ENCODE measurements around the gene ZNF415. TPM values are rescaled to one million over a fixed set of nuclear protein-coding genes. Genes with fewer than 3 reads are reported as not detected.
A peak's percentile ranks its signal among the peaks of the same experiment; 100 is the strongest.

Gene ZNF415
- total RNA-seq, 1 donor from 2014 or later = 7.3 TPM

DNA sequence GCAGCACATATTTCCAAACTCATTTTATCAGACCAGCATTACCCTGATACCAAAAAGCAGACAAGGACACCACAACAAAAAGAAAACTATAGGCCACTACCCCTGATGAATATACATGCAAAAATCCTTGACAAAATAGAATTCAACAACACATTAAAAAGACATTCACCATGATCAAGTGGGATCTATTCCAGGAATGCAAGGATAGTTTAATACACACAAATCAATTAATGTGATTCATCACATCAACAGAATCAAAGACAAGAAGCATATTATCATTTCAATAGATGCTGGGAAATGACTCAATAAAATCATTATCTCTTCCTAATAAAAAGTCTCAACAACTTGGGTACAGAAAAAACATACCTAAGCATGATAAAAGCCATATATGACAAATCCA, 14.9 kb upstream of the ZNF415 start:
- no peak overlapping the region for H3K27ac Mint-ChIP-seq (ENCODE audit: unreplicated experiment)
- no peaks in the 10 kb centered on the region for H3K27me3 Mint-ChIP-seq (ENCODE audit: low read depth)
- H3K36me3 Mint-ChIP-seq (ENCODE audit: low read depth) = peaks cover 74% of the 10 kb centered on the region
- peaks cover 61% of the 10 kb centered on the region for H3K9me3 Mint-ChIP-seq (ENCODE audit: low read depth)
- DNase-seq (ENCODE audit: low spot score) = no peak
- TF ChIP-seq, protein P1, sequence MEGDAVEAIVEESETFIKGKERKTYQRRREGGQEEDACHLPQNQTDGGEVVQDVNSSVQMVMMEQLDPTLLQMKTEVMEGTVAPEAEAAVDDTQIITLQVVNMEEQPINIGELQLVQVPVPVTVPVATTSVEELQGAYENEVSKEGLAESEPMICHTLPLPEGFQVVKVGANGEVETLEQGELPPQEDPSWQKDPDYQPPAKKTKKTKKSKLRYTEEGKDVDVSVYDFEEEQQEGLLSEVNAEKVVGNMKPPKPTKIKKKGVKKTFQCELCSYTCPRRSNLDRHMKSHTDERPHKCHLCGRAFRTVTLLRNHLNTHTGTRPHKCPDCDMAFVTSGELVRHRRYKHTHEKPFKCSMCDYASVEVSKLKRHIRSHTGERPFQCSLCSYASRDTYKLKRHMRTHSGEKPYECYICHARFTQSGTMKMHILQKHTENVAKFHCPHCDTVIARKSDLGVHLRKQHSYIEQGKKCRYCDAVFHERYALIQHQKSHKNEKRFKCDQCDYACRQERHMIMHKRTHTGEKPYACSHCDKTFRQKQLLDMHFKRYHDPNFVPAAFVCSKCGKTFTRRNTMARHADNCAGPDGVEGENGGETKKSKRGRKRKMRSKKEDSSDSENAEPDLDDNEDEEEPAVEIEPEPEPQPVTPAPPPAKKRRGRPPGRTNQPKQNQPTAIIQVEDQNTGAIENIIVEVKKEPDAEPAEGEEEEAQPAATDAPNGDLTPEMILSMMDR (IDR thresholded peaks at IDR 0.05) = no peak
- no peaks in the 10 kb centered on the region for H3K4me1 Mint-ChIP-seq (ENCODE audit: low read depth)
- no peak overlapping the region for H3K4me3 Mint-ChIP-seq (ENCODE audit: unreplicated experiment)

DNA sequence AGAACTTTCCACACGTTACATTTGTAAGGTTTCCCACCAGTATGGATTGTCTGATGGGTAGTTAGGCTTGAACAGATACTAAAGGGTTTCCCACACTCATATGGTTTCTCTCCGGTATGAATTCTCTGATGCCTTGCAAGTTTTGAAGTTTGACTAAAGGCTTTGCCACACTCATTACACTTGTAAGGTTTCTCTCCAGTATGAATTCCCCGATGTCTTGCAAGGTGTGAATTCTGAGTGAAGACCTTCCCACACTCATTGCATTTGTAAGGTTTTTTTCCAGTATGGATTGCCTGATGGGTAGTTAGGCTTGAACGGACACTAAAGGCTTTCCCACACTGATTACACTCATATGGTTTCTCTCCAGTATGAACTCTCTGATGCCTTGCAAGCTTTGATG, 7.6 kb upstream of the ZNF415 start:
- Mint-ChIP-seq H3K36me3 (ENCODE audit: low read depth) (peaks cover 57% of the 10 kb centered on the region), H3K27me3 (ENCODE audit: low read depth) (no peaks in the 10 kb centered on the region), H3K4me1 (ENCODE audit: low read depth) (no peaks in the 10 kb centered on the region), H3K9me3 (ENCODE audit: low read depth) (peaks cover 68% of the 10 kb centered on the region), H3K27ac (ENCODE audit: unreplicated experiment) (no peak overlapping the region), H3K4me3 (ENCODE audit: unreplicated experiment) (no peak overlapping the region)
- DNase-seq (ENCODE audit: low spot score) = no peak
- TF ChIP-seq, protein P1 (IDR thresholded peaks at IDR 0.05) = no peak

DNA sequence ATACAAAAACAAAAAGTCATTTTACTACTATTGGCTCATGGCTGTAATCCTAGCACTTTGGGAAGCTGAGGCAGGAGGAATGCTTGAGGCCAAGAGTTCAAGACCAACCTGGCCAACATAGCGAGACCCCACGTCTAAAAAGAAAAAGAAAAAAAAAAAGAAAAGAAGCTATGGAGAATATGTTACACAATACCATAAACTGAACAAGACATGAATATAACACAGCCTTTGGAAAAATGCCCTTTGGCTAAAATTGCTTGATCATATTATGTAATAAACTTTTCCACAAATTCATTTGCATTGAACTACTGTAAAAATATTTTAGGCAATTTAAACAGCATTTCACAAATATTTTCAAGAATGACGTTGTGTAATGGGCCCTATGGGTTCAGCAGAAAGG, 3.7 kb upstream of the ZNF415 start:
- H3K4me3 Mint-ChIP-seq (ENCODE audit: unreplicated experiment) = no peak overlapping the region
- peaks cover 16% of the 10 kb centered on the region for H3K4me1 Mint-ChIP-seq (ENCODE audit: low read depth)
- peaks cover 26% of the 10 kb centered on the region for H3K36me3 Mint-ChIP-seq (ENCODE audit: low read depth)
- H3K9me3 Mint-ChIP-seq (ENCODE audit: low read depth) = peaks cover 44% of the 10 kb centered on the region
- DNase-seq (ENCODE audit: low spot score) = no peak
- TF ChIP-seq, protein P1 (IDR thresholded peaks at IDR 0.05) = no peak
- H3K27me3 Mint-ChIP-seq (ENCODE audit: low read depth) = no peaks in the 10 kb centered on the region
- H3K27ac Mint-ChIP-seq (ENCODE audit: unreplicated experiment) = no peak overlapping the region

DNA sequence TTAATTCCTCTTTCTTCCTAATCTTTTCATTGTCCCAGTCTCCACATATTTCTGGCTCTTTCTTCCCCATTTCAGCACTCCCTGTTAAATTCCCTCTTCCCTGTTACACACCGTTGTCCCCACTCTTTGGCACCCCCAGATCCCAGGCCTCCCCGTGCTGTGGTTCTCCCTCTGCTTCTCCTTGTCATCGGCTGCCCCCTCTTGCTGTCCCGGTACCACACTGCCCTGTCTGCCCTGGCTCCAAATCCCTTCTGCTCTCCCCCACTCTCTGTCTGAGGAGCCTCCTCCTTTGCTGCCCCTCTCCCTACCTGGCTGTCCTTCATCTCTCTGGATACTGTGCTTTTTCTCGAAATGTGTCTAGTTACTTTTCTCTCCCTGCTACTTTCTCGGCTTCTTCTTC, 983 bp downstream of the ZNF415 start:
- H3K9me3 Mint-ChIP-seq (ENCODE audit: low read depth) = peaks cover 15% of the 10 kb centered on the region
- H3K4me3 Mint-ChIP-seq (ENCODE audit: unreplicated experiment) = peak overlapping the region; percentile 80
- peaks cover 22% of the 10 kb centered on the region for H3K4me1 Mint-ChIP-seq (ENCODE audit: low read depth)
- DNase-seq (ENCODE audit: low spot score) = no peak
- peaks cover 6% of the 10 kb centered on the region for H3K36me3 Mint-ChIP-seq (ENCODE audit: low read depth)
- TF ChIP-seq, protein P1 (IDR thresholded peaks at IDR 0.05) = no peak
- peak overlapping the region; percentile 13 for H3K27ac Mint-ChIP-seq (ENCODE audit: unreplicated experiment)
- no peaks in the 10 kb centered on the region for H3K27me3 Mint-ChIP-seq (ENCODE audit: low read depth)

DNA sequence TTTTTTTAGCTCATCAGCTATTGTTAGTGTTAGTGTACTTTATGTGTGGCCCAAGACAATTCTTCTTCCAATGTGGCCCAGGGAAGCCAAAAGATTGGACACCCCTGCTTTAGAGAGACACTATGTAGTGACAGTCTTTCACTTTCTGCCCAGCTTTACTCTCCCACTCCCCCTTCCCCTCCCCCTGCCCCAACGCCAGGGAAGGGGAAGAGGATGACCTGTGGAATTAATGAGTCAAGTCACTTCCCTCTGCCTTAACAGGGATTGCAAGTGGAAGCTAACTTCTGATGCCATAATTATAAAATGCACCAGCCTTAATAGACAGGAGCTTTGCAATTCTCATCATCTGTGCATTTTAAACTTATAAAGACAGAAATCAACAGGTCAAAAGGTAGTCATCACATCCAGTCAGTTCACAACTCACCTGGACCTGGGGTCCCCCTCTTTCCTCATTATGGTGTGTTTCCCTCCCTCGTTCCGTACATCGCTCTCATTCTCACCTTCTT, 1.6 kb downstream of the ZNF415 start:
- peaks cover 6% of the 10 kb centered on the region for H3K36me3 Mint-ChIP-seq (ENCODE audit: low read depth)
- peaks cover 10% of the 10 kb centered on the region for H3K9me3 Mint-ChIP-seq (ENCODE audit: low read depth)
- H3K4me1 Mint-ChIP-seq (ENCODE audit: low read depth) = peaks cover 22% of the 10 kb centered on the region
- no peak overlapping the region for H3K27ac Mint-ChIP-seq (ENCODE audit: unreplicated experiment)
- DNase-seq (ENCODE audit: low spot score) = no peak
- H3K27me3 Mint-ChIP-seq (ENCODE audit: low read depth) = no peaks in the 10 kb centered on the region
- TF ChIP-seq, protein P1 (IDR thresholded peaks at IDR 0.05) = no peak
- peak overlapping the region; percentile 80 for H3K4me3 Mint-ChIP-seq (ENCODE audit: unreplicated experiment)
